ENCODE measurements around the gene VCL. TPM values are rescaled to one million over a fixed set of nuclear protein-coding genes. Genes with fewer than 3 reads are reported as not detected.

The VCL gene
- total and polyA plus RNA-seq, 9 of the 15 experiments (the other 6 are each of a cell fraction or from before 2014, with no cell fraction given), result 29.8 to 186 (median 76.4) TPM

GRCh38 chr10:73956476-73957359, 41.2 kb upstream of the VCL start (continued):
- TF ChIP-seq HSF4 (CRISPR knock-in tag; IDR thresholded peaks at IDR 0.05; ENCODE audit: borderline replicate concordance) (0 out of 2 replicates have a peak, but pooled peaks have one; percentile 43), NR4A1 (CRISPR knock-in tag; IDR thresholded peaks at IDR 0.05) (no peak), NR4A1 (tag; IDR thresholded peaks at IDR 0.05) (peak; percentile 42; the same call in 1 of the 2 replicates), TOE1 (IDR thresholded peaks at IDR 0.05; ENCODE audit: borderline replicate concordance) (no peak), TOE1 (CRISPR knock-in tag; IDR thresholded peaks at IDR 0.05; ENCODE audit: borderline replicate concordance, low read depth) (0 out of 2 replicates have a peak, but pooled peaks have one; percentile 41), LCOR (CRISPR knock-in tag; IDR thresholded peaks at IDR 0.05) (peak; percentile 88), HDAC2 (IDR thresholded peaks at IDR 0.05) (peak; percentile 81; the same call in 1 of the 2 replicates)
- TF ChIP-seq, protein P1, sequence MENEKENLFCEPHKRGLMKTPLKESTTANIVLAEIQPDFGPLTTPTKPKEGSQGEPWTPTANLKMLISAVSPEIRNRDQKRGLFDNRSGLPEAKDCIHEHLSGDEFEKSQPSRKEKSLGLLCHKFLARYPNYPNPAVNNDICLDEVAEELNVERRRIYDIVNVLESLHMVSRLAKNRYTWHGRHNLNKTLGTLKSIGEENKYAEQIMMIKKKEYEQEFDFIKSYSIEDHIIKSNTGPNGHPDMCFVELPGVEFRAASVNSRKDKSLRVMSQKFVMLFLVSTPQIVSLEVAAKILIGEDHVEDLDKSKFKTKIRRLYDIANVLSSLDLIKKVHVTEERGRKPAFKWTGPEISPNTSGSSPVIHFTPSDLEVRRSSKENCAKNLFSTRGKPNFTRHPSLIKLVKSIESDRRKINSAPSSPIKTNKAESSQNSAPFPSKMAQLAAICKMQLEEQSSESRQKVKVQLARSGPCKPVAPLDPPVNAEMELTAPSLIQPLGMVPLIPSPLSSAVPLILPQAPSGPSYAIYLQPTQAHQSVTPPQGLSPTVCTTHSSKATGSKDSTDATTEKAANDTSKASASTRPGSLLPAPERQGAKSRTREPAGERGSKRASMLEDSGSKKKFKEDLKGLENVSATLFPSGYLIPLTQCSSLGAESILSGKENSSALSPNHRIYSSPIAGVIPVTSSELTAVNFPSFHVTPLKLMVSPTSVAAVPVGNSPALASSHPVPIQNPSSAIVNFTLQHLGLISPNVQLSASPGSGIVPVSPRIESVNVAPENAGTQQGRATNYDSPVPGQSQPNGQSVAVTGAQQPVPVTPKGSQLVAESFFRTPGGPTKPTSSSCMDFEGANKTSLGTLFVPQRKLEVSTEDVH (IDR thresholded peaks at IDR 0.05; ENCODE audit: low read depth, partially characterized antibody), result peak; percentile 34
- TF ChIP-seq, protein P2, sequence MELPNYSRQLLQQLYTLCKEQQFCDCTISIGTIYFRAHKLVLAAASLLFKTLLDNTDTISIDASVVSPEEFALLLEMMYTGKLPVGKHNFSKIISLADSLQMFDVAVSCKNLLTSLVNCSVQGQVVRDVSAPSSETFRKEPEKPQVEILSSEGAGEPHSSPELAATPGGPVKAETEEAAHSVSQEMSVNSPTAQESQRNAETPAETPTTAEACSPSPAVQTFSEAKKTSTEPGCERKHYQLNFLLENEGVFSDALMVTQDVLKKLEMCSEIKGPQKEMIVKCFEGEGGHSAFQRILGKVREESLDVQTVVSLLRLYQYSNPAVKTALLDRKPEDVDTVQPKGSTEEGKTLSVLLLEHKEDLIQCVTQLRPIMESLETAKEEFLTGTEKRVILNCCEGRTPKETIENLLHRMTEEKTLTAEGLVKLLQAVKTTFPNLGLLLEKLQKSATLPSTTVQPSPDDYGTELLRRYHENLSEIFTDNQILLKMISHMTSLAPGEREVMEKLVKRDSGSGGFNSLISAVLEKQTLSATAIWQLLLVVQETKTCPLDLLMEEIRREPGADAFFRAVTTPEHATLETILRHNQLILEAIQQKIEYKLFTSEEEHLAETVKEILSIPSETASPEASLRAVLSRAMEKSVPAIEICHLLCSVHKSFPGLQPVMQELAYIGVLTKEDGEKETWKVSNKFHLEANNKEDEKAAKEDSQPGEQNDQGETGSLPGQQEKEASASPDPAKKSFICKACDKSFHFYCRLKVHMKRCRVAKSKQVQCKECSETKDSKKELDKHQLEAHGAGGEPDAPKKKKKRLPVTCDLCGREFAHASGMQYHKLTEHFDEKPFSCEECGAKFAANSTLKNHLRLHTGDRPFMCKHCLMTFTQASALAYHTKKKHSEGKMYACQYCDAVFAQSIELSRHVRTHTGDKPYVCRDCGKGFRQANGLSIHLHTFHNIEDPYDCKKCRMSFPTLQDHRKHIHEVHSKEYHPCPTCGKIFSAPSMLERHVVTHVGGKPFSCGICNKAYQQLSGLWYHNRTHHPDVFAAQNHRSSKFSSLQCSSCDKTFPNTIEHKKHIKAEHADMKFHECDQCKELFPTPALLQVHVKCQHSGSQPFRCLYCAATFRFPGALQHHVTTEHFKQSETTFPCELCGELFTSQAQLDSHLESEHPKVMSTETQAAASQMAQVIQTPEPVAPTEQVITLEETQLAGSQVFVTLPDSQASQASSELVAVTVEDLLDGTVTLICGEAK (IDR thresholded peaks at IDR 0.05), result no peak; the same call in 1 of the 2 replicates
- TF ChIP-seq, protein P2 (CRISPR knock-in tag; IDR thresholded peaks at IDR 0.05), result no peak

All from K562 (cell line).